ENCODE measurements around the gene ROBO4. TPM values are rescaled to one million over a fixed set of nuclear protein-coding genes. Genes with fewer than 3 reads are reported as not detected.

The ROBO4 gene
- total and polyA plus RNA-seq, 2 of the 13 experiments (the other 11 are each of a cell fraction or from before 2014, with no cell fraction given), result 0.07 to 1.1 TPM

- TF ChIP-seq ZNF142 (CRISPR knock-in tag; IDR thresholded peaks at IDR 0.05) (no peak), CEBPB (IDR thresholded peaks at IDR 0.05; ENCODE audit: borderline replicate concordance, low read depth, low read length) (no peak), BCL3 (CRISPR knock-in tag; IDR thresholded peaks at IDR 0.05) (no peak), ZNF354B (CRISPR knock-in tag; IDR thresholded peaks at IDR 0.05) (no peak), ETV5 (CRISPR knock-in tag; IDR thresholded peaks at IDR 0.05; ENCODE audit: borderline replicate concordance) (no peak; the same call in 1 of the 2 replicates), RERE (CRISPR knock-in tag; IDR thresholded peaks at IDR 0.05; ENCODE audit: low read depth) (no peak), SIN3B (IDR thresholded peaks at IDR 0.05; ENCODE audit: low read length) (no peak), ZNF773 (CRISPR knock-in tag; IDR thresholded peaks at IDR 0.05; ENCODE audit: borderline replicate concordance) (no peak), ZBTB7B (CRISPR knock-in tag; IDR thresholded peaks at IDR 0.05) (0 out of 2 replicates have a peak, but pooled peaks have one; percentile 19), ZNF713 (CRISPR knock-in tag; IDR thresholded peaks at IDR 0.05) (no peak), ZNF292 (CRISPR knock-in tag; IDR thresholded peaks at IDR 0.05; ENCODE audit: borderline replicate concordance, low read depth) (no peak), ZNF547 (CRISPR knock-in tag; IDR thresholded peaks at IDR 0.05) (no peak), ISL2 (CRISPR knock-in tag; IDR thresholded peaks at IDR 0.05) (0 out of 2 replicates have a peak, but pooled peaks have one; percentile 2), RAD51 (IDR thresholded peaks at IDR 0.05; ENCODE audit: borderline replicate concordance) (no peak), SIN3A (IDR thresholded peaks at IDR 0.05; ENCODE audit: borderline replicate concordance, low read depth, low read length) (no peak)
Observed at GRCh38 chr11:124935548-124936514, 38.2 kb upstream of the ROBO4 start, which contains the start of gene HEPACAM (continued).

Data from HepG2 (cell line).